SKM-1 (cell line): ENCODE data around the gene CDH1.
"Not testable (repeated sequence)": the region's sequence is repeated elsewhere in the genome, so short reads cannot be mapped to it uniquely, and the experiment has no call there.

Source experiments
- DNase-seq: peaks from one replicate; lab custom pipeline; 2025; ENCODE audit not compliant: unreplicated experiment; lab: John Stamatoyannopoulos, UW

CDH1 gene

DNA sequence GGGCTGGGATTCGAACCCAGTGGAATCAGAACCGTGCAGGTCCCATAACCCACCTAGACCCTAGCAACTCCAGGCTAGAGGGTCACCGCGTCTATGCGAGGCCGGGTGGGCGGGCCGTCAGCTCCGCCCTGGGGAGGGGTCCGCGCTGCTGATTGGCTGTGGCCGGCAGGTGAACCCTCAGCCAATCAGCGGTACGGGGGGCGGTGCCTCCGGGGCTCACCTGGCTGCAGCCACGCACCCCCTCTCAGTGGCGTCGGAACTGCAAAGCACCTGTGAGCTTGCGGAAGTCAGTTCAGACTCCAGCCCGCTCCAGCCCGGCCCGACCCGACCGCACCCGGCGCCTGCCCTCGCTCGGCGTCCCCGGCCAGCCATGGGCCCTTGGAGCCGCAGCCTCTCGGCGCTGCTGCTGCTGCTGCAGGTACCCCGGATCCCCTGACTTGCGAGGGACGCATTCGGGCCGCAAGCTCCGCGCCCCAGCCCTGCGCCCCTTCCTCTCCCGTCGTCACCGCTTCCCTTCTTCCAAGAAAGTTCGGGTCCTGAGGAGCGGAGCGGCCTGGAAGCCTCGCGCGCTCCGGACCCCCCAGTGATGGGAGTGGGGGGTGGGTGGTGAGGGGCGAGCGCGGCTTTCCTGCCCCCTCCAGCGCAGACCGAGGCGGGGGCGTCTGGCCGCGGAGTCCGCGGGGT lies at the start of gene CDH1:
CDH1 (plus strand) TSS at position 247 of the 684 bp plus-strand sequence; CDS start at position 371, 124 bp downstream.
- no peak for DNase-seq

DNA sequence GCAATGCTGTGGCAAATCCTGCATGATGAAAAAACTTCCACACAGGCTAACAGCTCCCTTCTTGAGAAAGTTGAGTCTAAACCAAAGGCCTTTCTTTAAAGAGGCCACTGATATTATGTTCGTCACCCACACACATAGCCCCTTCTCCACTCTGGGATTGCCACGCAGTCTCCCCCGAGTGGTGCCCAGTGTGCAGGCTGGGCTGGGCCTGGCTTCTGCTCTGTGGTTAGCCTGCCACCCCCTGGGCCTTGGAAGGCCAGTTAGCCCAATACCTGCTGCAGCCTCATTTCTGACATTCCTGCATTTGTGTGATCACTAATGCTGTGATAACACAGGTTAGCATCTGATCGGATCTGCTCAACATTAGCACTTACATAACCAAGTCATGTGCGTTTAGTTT lies 47.2 kb upstream of the CDH1 start:
- no peak for DNase-seq

DNA sequence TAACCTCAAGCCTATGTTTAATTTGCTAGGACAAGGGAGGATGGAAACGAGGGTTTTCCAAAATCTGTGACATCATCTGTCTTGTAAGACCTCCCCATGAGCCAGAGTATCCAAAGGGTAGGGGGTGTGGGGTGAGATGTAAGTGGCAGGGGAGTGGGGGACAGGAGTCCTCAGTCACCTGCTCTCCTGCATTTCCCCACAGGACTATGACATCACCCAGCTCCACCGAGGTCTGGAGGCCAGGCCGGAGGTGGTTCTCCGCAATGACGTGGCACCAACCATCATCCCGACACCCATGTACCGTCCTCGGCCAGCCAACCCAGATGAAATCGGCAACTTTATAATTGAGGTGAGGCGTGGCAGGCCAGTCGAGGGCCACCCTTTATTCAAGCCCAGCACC lies 41.5 kb upstream of the CDH1 start:
- no peak for DNase-seq

DNA sequence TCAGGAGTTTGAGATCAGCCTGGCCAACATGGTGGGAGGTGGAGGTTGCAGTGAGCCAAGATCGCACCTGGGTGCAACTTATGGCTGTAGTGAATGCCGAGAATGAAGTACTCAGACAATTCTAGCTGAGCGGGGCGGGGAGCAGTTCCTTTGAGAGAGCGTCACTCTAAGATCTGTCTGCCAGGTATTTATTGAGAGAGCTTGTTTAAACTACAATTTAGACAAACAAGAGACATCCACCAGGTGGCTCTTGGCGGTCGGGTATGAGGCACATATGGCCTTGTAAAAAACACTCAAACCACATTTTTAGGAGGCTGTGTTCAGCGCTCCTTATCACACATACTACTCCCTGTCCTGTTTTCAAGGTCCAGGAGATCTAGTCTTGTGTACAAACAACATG lies 40.6 kb upstream of the CDH1 start:
- DNase-seq: no peak

DNA sequence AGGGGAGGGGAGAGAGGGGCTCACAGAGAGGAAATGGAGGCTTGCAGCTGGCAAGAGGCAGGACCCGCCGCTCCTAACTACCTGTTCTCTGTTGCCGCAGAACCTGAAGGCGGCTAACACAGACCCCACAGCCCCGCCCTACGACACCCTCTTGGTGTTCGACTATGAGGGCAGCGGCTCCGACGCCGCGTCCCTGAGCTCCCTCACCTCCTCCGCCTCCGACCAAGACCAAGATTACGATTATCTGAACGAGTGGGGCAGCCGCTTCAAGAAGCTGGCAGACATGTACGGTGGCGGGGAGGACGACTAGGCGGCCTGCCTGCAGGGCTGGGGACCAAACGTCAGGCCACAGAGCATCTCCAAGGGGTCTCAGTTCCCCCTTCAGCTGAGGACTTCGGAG lies 39.0 kb upstream of the CDH1 start:
- no peak for DNase-seq

DNA sequence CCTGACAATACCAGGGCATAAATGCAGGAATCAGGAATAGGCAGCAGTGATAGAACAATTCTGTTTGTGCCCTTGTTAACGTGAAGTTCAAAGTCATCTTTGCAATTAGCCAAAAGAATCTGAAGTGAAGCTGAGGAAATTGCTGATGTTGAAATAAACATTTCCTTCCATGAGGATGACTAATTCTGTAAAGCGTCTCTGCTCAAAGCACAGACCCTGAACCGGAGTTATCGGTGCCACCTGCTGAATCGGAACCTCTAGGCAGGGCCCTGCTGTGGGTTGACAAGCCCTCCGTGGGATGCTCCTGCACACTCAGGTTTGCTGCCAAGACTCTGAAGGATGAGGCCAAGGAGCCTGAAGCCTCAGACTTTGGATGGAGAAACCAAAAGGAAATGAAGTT lies 37.0 kb upstream of the CDH1 start:
- DNase-seq: no peak

DNA sequence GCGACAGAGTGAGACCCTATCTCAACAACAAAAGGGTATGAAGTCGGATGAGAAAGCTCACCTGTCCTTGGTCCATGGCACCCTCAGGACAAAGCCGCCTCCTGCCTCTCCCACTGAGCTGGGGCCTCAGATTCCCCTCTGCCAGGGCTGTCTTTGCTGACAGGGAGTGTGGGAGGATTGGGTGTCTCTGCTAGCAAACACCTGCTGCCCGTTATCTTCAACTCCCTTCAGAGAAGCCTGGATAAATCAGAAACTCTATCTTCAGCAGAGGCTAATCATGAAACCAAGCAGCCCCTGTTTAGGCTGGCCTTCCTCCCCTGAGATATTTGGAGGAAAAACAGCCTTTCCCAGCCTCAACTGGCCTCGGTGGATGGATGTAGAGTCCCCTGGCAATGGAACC lies 36.3 kb upstream of the CDH1 start:
- no peak for DNase-seq

DNA sequence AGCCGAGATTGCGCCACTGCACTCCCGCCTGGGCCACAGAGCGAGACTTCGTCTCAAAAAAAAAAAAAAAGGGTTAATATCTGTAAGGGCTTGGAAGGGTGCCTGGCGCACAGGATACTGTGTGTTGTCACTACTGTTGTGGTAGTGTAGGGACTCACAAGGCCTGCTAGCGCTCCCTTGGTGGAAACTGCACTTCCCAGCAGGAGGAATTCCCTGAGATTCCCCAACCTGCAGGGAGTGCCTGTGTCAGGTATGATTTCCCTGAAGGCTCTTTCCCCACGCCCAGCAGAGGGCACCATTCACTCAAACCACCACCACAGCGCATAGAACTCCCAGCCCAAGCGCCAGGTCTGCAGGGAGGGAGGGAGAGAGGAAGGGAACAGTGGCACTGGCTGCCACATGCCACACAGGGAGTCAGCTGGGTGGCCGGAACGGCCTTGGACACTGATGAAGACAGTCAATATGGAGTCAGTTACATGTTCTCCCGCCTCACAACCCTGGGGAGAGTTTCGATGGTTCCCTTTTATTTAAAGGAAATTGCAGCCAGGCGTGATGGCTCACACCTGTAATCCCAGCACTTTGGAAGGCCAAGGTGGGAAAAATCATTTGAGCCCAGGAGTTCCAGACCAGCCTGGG lies 32.7 kb upstream of the CDH1 start:
- peak; percentile 41 for DNase-seq

DNA sequence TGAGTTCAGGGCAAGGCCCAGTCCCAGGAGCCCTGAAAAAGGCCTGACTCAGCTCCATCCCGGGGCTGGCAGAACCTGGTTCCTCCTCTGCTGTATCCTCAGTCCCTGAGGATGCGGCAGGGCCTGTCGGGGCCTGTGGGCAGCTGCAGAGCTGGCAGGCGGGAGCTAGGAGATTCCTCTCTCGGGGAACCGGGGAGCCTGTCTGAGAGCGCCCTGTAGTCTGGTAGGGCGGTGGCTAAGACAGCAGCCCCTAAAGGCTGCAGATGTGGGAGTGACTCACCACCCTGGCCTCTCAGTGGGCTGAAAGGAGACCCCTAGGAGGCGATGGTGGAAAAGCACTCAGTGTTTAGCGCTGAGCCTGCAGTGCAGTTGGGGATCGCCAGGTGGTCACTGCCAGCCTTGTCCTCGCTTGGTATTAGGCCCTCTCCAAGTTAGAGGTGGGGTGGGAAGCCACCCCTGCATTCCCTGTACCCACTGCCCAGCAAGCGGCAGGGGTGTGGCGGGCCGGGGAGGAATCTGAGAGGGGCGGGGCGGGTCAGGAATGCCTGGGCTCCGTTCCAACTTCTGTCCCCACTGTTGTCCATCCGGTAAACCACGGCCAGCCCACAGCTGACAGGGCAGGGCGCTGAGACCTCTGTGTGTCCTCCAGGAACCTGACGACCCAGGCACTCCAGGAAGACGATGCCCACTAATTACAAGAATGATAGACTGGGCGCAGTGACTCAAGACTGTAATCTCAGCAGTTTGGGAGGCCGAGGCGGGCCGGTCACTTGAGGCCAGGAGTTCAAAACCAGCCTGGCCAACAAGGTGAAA lies 29.5 kb upstream of the CDH1 start:
- DNase-seq: no peak

DNA sequence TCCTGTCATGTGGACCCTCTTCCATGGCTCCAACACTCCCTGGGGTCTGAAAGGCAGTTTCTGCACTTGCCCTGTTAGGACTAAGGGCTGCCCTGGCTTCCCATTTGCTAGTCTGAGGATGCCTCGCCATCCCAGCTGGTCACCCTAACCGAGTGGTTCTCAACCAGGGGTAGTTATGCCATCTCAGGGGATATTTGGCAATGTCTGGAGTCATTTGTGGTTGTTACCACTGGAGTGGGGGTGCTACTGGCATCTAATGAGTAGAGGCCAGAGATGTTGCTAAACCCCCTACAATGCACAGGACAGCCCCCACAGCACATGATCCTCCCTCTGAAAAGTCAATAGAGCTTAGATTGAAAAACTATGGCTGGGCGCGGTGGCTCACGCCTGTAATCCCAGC lies 26.9 kb upstream of the CDH1 start:
- no peak for DNase-seq

DNA sequence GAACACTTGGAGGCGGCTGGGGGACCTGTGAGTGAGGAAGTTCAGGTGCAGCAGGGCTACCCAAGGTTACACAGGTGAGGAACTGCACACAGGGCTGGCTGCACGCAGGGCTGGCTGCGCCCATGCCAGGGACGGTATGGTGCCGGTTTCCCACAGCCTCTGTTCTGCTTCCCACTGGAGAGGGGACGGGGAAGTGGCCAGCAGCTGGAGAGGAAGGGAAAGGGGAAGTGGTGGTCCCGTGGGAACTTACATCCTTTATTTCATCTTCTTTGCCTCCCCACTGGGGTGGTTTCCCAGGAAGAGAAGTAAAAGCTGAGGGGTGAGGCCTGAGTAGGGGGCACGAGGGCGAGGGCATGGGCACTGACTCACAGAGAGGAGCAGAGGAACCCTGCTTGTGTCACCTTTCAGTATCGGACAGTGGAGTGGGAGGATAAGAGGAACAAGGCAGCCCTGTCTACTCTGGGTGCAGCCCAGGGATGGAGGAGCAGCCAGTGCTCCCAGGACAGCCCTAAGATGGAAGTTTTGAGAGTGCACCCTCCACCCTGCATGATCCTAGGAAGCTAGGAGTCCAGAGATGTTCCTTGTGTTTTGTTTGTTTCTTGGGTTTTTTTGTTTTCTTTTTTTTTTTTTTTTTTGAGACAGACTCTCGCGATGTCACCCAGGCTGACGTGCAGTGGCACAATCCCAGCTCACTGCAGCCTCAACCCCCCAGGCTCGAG lies 25.5 kb upstream of the CDH1 start:
- DNase-seq: no peak

DNA sequence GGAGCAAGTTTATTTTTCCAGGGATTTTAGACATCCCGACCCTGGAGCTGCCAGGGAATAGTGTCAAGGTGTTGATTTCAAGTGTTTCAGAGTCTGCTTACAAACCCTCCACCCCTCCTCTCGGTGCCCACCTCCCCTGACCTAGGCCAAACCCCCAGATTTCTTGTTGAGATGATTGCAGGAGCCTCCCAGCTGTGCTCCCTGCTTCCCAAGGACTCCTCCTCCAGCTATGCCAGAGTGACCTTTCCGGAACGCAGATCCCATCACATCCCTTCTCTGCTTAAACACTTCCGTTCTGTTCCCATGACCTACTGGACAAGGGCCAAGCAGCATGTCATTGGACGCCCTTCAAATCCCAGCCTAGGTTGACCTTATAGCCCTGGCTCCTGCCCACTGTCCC lies 23.7 kb upstream of the CDH1 start:
- no peak for DNase-seq

DNA sequence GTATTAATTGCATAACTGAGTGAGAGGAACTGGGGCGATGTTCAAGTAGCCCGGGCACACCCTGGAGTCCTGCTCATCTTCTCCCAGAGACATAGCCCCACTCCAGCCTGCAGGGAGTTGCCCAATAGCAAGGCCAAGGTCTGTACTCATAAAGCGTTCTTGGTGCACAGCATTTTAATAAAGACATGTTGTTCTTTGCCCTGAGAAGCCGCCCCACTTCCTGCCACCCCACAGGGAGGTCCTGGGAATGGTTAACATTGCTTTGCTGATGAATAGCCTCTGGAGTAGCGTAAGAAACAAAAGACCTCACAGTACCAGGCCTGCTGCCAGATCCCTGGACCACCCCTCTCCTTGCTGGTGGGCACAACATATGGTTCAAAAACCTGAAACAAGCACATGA lies 21.6 kb upstream of the CDH1 start:
- no peak for DNase-seq

DNA sequence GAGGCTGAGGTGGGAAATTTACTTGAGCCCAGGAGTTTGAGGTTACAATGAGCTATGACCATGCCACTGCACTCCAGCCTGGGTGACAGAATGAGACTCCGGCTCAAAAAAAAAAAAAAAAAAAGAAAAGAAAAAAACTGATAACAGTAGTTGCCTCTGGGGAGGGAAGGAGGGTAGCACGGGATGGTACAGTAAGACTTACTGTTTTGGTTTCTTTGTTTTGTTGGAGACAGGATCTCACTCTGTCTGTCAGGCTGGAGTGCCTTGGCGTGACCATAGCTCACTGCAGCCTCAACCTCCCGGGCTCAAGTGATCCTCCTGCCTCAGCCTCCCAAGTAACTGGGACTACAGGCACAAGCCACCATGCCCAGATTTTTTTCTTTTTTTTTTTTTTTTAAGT lies 20.6 kb upstream of the CDH1 start:
- not testable (repeated sequence) for DNase-seq

DNA sequence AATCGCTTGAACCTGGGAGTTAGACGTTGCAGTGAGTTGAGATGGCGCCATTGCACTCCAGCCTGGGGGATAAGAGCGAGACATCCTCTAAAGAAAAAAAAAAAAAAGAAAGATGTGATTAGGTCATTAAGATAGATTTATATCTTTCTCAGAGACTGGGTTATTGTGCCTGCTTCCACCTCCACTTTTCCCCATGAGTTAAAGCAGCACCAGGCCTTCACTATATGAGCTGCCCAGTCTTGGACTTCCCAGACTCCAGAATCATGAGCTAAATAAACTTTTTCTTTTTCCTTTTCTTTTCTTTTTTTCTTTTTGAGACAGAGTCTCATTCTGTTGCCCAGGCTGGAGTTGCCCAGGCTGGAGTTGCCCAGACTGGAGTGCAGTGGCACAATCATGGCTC lies 19.4 kb upstream of the CDH1 start:
- DNase-seq: no peak

DNA sequence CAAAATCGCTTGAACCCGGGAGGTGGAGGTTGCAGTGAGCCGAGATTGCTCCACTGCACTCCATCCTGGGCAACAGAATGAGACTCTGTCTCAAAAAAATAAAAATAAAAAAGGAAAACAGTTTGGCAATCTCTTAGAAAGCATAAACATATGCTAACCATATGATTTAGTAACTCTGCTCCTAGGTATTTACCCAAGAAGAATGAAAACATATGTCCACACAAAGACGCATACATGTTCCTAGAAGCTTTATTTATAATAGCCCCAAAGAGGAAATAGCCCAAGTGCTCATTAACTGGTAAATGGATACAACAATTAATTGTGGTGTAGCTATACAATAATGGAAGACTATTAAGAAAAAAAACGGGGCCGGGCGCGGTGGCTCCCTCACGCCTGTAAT lies 18.5 kb upstream of the CDH1 start:
- DNase-seq: no peak

DNA sequence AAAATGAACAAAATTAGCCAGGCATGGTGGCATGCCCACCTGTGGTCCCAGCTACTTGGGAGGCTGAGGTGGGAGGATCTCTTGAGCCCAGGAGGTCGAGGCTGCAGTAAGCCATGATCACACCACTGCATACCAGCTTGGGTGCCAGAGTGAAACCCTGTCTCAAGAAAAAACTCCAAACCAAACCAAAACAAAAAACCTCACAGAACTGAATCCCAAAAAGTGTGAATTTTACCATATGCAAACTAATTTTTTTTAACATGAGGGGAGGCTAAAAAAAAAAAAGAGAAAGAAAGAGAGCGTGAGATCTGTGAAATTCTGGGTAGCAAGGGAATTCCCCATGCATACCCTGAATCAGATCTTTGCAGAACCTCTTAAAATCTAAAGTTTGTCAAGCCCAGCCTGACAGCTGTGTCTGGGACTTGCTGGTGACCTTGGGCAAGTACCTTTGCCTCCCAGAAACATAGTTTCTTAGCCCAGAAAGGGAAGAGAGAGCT lies 17.1 kb upstream of the CDH1 start:
- DNase-seq: no peak

DNA sequence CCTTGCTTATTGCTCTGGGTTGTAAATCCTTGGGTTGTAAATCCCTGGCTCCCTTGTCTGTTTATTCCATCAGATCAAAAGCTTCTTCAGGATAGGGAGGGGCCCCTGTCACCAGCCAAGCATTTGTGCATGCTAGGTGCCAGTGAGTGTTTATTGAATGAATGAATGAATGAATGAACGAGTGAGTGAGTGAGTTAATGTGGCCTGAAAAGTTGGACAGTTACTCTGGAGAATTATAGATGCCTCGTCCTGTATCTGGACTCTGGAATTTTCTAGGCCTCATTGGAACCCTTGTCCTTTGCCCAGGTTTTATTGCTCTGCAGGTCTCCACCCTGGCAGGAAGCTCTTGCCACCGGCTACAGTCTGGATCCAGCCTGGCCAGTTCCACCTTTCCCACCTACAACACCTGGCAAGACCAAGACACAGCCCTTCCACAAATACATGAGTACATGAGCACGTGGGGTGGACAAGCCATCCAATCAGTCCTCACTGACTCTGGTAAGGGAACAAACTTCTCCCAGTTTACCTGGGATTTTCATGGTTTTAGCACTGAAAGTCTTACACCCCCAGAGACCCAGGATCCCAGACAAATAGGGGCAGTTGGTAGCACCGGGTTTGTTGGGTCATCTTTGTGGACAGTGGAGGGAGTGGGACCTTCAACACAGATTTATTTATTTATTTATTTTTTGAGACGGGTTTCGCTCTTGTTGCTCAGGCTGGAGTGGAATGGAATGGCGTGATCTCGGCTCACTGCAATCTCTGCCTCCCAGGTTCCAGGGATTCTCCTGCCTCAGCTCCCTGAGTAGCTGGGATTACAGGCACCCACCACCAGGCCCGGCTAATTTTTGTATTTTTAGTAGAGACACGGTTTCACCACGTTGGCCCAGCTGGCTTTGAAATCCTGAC lies 14.7 kb upstream of the CDH1 start:
- no peak for DNase-seq

DNA sequence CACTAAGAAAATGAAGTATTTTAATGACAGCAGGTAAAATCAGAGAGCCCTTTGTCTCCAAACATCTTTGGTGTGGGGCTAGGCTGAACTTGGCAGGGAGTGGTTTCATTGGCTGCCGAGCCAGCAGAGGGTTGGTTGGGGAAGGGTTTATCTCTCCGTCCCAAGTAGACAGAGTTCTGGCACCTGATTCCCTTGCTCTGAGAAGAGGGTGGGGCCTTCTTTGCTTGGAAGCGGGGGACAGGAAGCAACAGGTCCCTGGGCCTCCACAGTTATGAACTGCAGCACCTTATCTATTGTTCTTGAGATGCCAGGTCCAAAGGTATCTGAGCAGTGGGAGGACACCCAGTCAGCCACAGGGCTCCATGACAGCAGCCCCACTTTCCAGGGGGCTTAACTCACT lies 12.3 kb upstream of the CDH1 start:
- DNase-seq: no peak

DNA sequence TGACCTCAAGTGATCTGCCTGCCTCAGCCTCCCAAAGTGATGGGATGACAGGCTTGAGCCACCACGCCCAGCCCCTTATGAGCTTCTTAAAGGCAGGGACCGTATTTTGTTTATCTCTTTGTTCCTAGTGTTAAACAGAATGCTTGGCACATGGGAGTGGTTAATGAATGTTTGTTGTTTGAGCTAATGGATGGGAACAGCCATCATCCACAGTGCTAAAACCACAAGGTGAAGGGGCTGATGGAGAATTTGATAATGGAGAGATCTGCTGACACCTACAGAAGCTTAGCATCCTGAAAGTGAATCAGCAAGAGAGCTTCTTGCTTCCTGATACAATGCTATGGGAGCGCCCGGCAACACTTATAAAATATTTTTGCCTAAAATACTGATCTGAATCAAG lies 8.6 kb upstream of the CDH1 start:
- DNase-seq: no peak
